GM23338 (cell line): Measurements from ENCODE around the gene AP1S2. TPM values are rescaled to one million over a fixed set of nuclear protein-coding genes. Genes with fewer than 3 reads are reported as not detected.

ENCODE experiments used
- ATAC-seq: fragments of 200-7000 bp; cut with Tn5 transposase; 3 replicates; pipeline ENCODE4 v1.9.1; 2020
- DNase-seq: peaks from one replicate; pipeline ENCODE4 v3.0.0-alpha.2; 2015; ENCODE audit warnings: low spot score
- H2AFZ ChIP-seq: fragments of 200-600 bp; sonication (generic); 2 replicates; pipeline ENCODE4 v1.8.0; 2016; ENCODE audit warnings: antibody characterized with exemption, mild to moderate bottlenecking, moderate library complexity
- H3F3A ChIP-seq: fragments of 200-600 bp; sonication (generic); replicated peaks from 2 replicates; pipeline ENCODE4 v1.8.0; 2017; ENCODE audit warnings: antibody characterized with exemption, mixed run types, low read depth
- H3K27ac ChIP-seq: fragments of 200-600 bp; sonication (generic); 2 replicates; pipeline ENCODE4 v1.6.1; 2016; ENCODE audit warnings: low read depth
- H3K27me3 ChIP-seq: fragments of 200-600 bp; sonication (generic); 2 replicates; pipeline ENCODE4 v1.8.0; 2016; ENCODE audit warnings: mild to moderate bottlenecking, mixed run types, moderate library complexity; ENCODE audit not compliant: insufficient read depth
- H3K36me3 ChIP-seq: fragments of 200-600 bp; sonication (generic); 2 replicates; pipeline ENCODE4 v1.8.0; 2016; ENCODE audit warnings: mild to moderate bottlenecking; ENCODE audit not compliant: insufficient read depth
- H3K4me1 ChIP-seq: fragments of 200-600 bp; sonication (generic); 2 replicates; pipeline ENCODE4 v1.8.0; 2016; ENCODE audit warnings: mild to moderate bottlenecking, moderate library complexity; ENCODE audit not compliant: insufficient read depth
- H3K4me2 ChIP-seq: fragments of 200-600 bp; sonication (generic); 2 replicates; pipeline ENCODE4 v1.7.1; 2017; ENCODE audit warnings: mixed run types
- H3K4me3 ChIP-seq: fragments of 200-600 bp; sonication (generic); 2 replicates; pipeline ENCODE4 v1.6.1; 2016; ENCODE audit warnings: mixed run types
- H3K79me2 ChIP-seq: fragments of 200-600 bp; sonication (generic); replicated peaks from 2 replicates; pipeline ENCODE4 v1.8.0; 2017; ENCODE audit warnings: mild to moderate bottlenecking; ENCODE audit not compliant: insufficient read depth
- H3K9me2 ChIP-seq: fragments of 200-600 bp; sonication (generic); 2 replicates; pipeline ENCODE4 v1.8.0; 2017; ENCODE audit not compliant: insufficient read depth
- H4K20me1 ChIP-seq: fragments of 200-600 bp; sonication (generic); replicated peaks from 2 replicates; pipeline ENCODE4 v1.8.0; 2017; ENCODE audit warnings: mild to moderate bottlenecking; ENCODE audit not compliant: insufficient read depth
- H3K27ac Mint-ChIP-seq: 2 replicates; pipeline ENCODE4 v1.8.0; 2020; ENCODE audit warnings: inconsistent platforms, mild to moderate bottlenecking, moderate library complexity, mixed read lengths
- H3K27me3 Mint-ChIP-seq: 3 replicates; pipeline ENCODE4 v1.8.0; 2022; ENCODE audit warnings: low read depth, mild to moderate bottlenecking, moderate library complexity, mixed read lengths, inconsistent platforms; ENCODE audit not compliant: insufficient read depth, poor library complexity
- H3K36me3 Mint-ChIP-seq: 3 replicates; pipeline ENCODE4 v1.8.0; 2021; ENCODE audit warnings: low read depth, mild to moderate bottlenecking, inconsistent platforms, moderate library complexity, mixed read lengths
- H3K4me1 Mint-ChIP-seq: 3 replicates; pipeline ENCODE4 v1.8.0; 2020; ENCODE audit warnings: mild to moderate bottlenecking, inconsistent platforms, mixed read lengths
- H3K4me3 Mint-ChIP-seq: 3 replicates; pipeline ENCODE4 v1.8.0; 2021; ENCODE audit warnings: moderate library complexity, mild to moderate bottlenecking, inconsistent platforms, mixed read lengths
- H3K9me3 Mint-ChIP-seq: 3 replicates; pipeline ENCODE4 v1.8.0; 2020; ENCODE audit warnings: moderate library complexity, mild to moderate bottlenecking, inconsistent platforms, mixed read lengths
- CTCF ChIP-seq, 2 experiments: fragments of 200-600 bp in 1 of 2; sonication (generic) in 1 of 2; conservative IDR thresholded peaks; 2 replicates each; pipeline versions ENCODE4 v1.5.1 to v1.6.1; 2016 to 2017; ENCODE audit warnings: antibody characterized with exemption in 2 of 2, low read depth in 2 of 2, mild to moderate bottlenecking in 2 of 2, moderate library complexity in 1 of 2
- JUNB ChIP-seq: IDR thresholded peaks from one replicate; pipeline ENCODE4 v1.6.1; 2016; ENCODE audit warnings: antibody characterized with exemption; ENCODE audit not compliant: unreplicated experiment
- POLR2AphosphoS5 ChIP-seq: IDR thresholded peaks from 2 replicates; pipeline ENCODE4 v1.6.1; 2016; ENCODE audit warnings: antibody characterized with exemption, low read depth
- REST ChIP-seq: IDR thresholded peaks from one replicate; pipeline ENCODE4 v1.6.1; 2018; ENCODE audit warnings: antibody characterized with exemption; ENCODE audit not compliant: unreplicated experiment
- STAT1 ChIP-seq: IDR thresholded peaks from one replicate; pipeline ENCODE4 v1.6.1; 2016; ENCODE audit warnings: antibody characterized with exemption; ENCODE audit not compliant: unreplicated experiment
- ZNF114 ChIP-seq: fragments of 250-450 bp; sonication (Bioruptor Pico); IDR thresholded peaks from 2 replicates; pipeline ENCODE4 v1.5.0; 2020; ENCODE audit warnings: mild to moderate bottlenecking, moderate library complexity
- ZNF462 ChIP-seq: fragments of 250-450 bp; sonication (Bioruptor Pico); IDR thresholded peaks from 2 replicates; pipeline ENCODE4 v1.5.0; 2020; ENCODE audit warnings: mild to moderate bottlenecking, moderate library complexity
- polyA plus RNA-seq: library from polyadenylated mRNA; unstranded; fragments of >200 nt; fragmentation: Nextera tagmentation; extraction: Ambion mirVana; gene quantifications from 2 replicates; pipeline ENCODE4 v1.2.1, GENCODE V29; 2016
- total RNA-seq: library from RNA; depleted of rRNA; stranded (reverse); fragments of >200 nt; shearing (Covaris generic); gene quantifications from 2 replicates; pipeline ENCODE4 v1.2.3, GENCODE V29; 2014

AP1S2 gene
- total and polyA plus RNA-seq, 2 experiments from 2014 or later = 160 to 251 TPM

- TF ChIP-seq ZNF462 (CRISPR knock-in tag) (no peak), ZNF114 (no peak), JUNB (no peak), POLR2AphosphoS5 (no peak), STAT1 (no peak)
Measured at GRCh38 chrX:15812192-15812938, 42.2 kb downstream of the AP1S2 start (continued).

- H3K36me3 Mint-ChIP-seq = peaks cover 61% of the 10 kb centered on the region
Measured at GRCh38 chrX:15808254-15808653, 46.4 kb downstream of the AP1S2 start.

More at GRCh38 chrX:15808254-15808653, 46.4 kb downstream of the AP1S2 start:
- no peak overlapping the region for H3K27ac ChIP-seq
- H3K9me3 Mint-ChIP-seq = no peaks in the 10 kb centered on the region
- TF ChIP-seq CTCF (conservative IDR thresholded peaks at IDR 0.05; ENCODE audit: low read depth in 2 of 2) (no peak), REST (no peak), POLR2AphosphoS5 (no peak), JUNB (no peak)
- H3K4me3 ChIP-seq = no peak overlapping the region
- no peaks in the 10 kb centered on the region for H3F3A ChIP-seq
- ATAC-seq (no peak), DNase-seq (no peak)
- H3K36me3 ChIP-seq = 0 out of 2 replicates have a peak, but pooled peaks cover 4% of the 10 kb centered on the region
- no peaks in the 10 kb centered on the region for H3K4me1 ChIP-seq
- no peaks in the 10 kb centered on the region for H3K4me1 Mint-ChIP-seq
- H3K79me2 ChIP-seq = no peaks in the 10 kb centered on the region
- no peaks in the 10 kb centered on the region for H3K27me3 Mint-ChIP-seq
- no peaks in the 10 kb centered on the region for H3K9me2 ChIP-seq
- no peak overlapping the region for H3K4me2 ChIP-seq
- H3K27ac Mint-ChIP-seq = no peak overlapping the region
- no peak overlapping the region for H2AFZ ChIP-seq
- no peaks in the 10 kb centered on the region for H4K20me1 ChIP-seq
- no peaks in the 10 kb centered on the region for H3K27me3 ChIP-seq
- H3K4me3 Mint-ChIP-seq = no peak overlapping the region
